DND-41 (cell line): ENCODE data around the gene SLC24A3.
"Not testable (repeated sequence)": the region's sequence is repeated elsewhere in the genome, so short reads cannot be mapped to it uniquely, and the experiment has no call there.

ENCODE experiments used
- ATAC-seq: fragments of 200-7000 bp; cut with Tn5 transposase; 3 replicates; pipeline ENCODE4 v1.9.1; 2021; ENCODE audit warnings: low read depth; ENCODE audit not compliant: insufficient read depth
- DNase-seq: peaks from one replicate; pipeline ENCODE4 v3.0.0-alpha.2; 2020
- H2AFZ ChIP-seq: 2 replicates; pipeline ENCODE4 v1.6.0; 2012; ENCODE audit warnings: low read depth, low read length
- H3K27ac ChIP-seq: 2 replicates; pipeline ENCODE4 v1.5.1; 2012; ENCODE audit warnings: low read length, inconsistent platforms
- H3K27me3 ChIP-seq: fragments of 200-600 bp; sonication (generic); 2 replicates; pipeline ENCODE4 v1.6.0; 2012; ENCODE audit warnings: low read length, mild to moderate bottlenecking, inconsistent platforms; ENCODE audit not compliant: insufficient read depth, poor library complexity
- H3K36me3 ChIP-seq: 2 replicates; pipeline ENCODE4 v1.5.1; 2012; ENCODE audit warnings: low read length, inconsistent platforms; ENCODE audit not compliant: insufficient read depth
- H3K4me1 ChIP-seq: 2 replicates; pipeline ENCODE4 v1.5.1; 2012; ENCODE audit warnings: mild to moderate bottlenecking, low read length; ENCODE audit not compliant: insufficient read depth
- H3K4me2 ChIP-seq: 2 replicates; pipeline ENCODE4 v1.6.0; 2012; ENCODE audit warnings: mild to moderate bottlenecking, moderate library complexity, low read length, inconsistent platforms; ENCODE audit not compliant: insufficient read depth
- H3K4me3 ChIP-seq, 2 experiments: fragments of 200-600 bp in 1 of 2; shearing (Covaris generic) in 1 of 2; 2 replicates each; pipeline ENCODE4 v1.5.1; 2012 to 2016; ENCODE audit warnings: inconsistent platforms in 2 of 2, low read length in 2 of 2, mild to moderate bottlenecking in 2 of 2, low read depth in 1 of 2, moderate library complexity in 1 of 2
- H3K79me2 ChIP-seq: 2 replicates; pipeline ENCODE4 v1.6.0; 2012; ENCODE audit warnings: low read length, inconsistent platforms; ENCODE audit not compliant: insufficient read depth
- H3K9ac ChIP-seq: 2 replicates; pipeline ENCODE4 v1.6.0; 2012; ENCODE audit warnings: low read depth, mild to moderate bottlenecking, inconsistent platforms, low read length, moderate library complexity
- H3K9me3 ChIP-seq: 2 replicates; pipeline ENCODE4 v1.5.1; 2012; ENCODE audit warnings: low read length, moderate library complexity, mild to moderate bottlenecking, inconsistent platforms; ENCODE audit not compliant: insufficient read depth, severe bottlenecking
- H4K20me1 ChIP-seq: 2 replicates; pipeline ENCODE4 v1.6.0; 2012; ENCODE audit warnings: low read length; ENCODE audit not compliant: insufficient read depth
- EZH2 ChIP-seq: IDR thresholded peaks from 3 replicates; pipeline ENCODE4 v1.6.1; 2012; ENCODE audit warnings: borderline replicate concordance, low read depth, mild to moderate bottlenecking, moderate library complexity, low read length, inconsistent platforms; ENCODE audit not compliant: severe bottlenecking
- TF ChIP-seq, protein P1 (sequence below): IDR thresholded peaks from 2 replicates; pipeline ENCODE4 v1.5.1; 2012; ENCODE audit warnings: borderline replicate concordance, low read length, moderate library complexity, mild to moderate bottlenecking; ENCODE audit not compliant: poor library complexity, severe bottlenecking; ENCODE audit errors: extremely low read depth

SLC24A3 gene

DNA sequence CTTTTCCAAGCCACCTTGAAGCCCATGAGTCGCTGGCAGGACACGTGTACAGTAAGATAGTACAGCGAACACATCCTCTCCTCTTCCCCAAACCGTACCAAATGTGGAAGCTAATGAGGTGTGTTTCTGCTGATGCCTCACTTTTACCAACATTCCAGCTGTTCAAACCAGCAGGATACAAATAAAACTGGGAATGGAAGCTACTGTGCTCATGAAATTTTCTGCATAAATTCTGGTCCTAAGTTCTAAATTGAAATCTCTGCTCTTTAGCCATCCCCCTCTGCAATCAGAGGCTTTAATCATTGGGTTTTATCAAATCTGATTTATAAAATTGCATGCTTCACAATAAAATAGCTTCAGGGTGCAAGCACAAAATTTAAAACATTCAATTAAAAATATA is 463.8 kb downstream of the SLC24A3 start:
- Histone ChIP-seq H4K20me1 (no peaks in the 10 kb centered on the region), H3K36me3 (no peaks in the 10 kb centered on the region), H3K4me3 (no peak overlapping the region), H3K27ac (no peak overlapping the region), H3K27me3 (no peaks in the 10 kb centered on the region), H2AFZ (no peak overlapping the region), H3K4me2 (no peak overlapping the region), H3K4me1 (no peaks in the 10 kb centered on the region), H3K9ac (no peak overlapping the region), H3K9me3 (peaks cover 4% of the 10 kb centered on the region), H3K79me2 (no peaks in the 10 kb centered on the region)
- no peak for TF ChIP-seq EZH2
- TF ChIP-seq, protein P1, sequence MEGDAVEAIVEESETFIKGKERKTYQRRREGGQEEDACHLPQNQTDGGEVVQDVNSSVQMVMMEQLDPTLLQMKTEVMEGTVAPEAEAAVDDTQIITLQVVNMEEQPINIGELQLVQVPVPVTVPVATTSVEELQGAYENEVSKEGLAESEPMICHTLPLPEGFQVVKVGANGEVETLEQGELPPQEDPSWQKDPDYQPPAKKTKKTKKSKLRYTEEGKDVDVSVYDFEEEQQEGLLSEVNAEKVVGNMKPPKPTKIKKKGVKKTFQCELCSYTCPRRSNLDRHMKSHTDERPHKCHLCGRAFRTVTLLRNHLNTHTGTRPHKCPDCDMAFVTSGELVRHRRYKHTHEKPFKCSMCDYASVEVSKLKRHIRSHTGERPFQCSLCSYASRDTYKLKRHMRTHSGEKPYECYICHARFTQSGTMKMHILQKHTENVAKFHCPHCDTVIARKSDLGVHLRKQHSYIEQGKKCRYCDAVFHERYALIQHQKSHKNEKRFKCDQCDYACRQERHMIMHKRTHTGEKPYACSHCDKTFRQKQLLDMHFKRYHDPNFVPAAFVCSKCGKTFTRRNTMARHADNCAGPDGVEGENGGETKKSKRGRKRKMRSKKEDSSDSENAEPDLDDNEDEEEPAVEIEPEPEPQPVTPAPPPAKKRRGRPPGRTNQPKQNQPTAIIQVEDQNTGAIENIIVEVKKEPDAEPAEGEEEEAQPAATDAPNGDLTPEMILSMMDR = no peak
- DNase-seq = no peak
- no peak for ATAC-seq

DNA sequence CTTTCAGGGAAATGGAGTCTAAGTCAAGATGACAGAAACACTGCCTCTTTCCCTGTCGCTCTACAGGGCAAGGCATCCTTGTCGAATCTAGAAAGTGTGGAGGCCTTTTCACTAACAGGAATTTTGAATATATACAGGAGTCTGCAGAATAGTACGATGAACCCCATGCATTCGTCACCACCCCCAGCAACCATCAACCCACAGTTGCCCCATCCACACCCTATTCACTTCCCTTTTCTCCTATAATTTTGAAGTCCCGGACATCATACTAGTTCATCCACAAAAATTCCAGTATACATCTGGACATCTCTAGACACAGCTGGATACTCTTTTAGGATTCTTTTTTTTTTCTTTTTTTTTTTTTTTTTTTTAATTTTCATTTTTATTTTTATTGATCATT is 464.9 kb downstream of the SLC24A3 start:
- Histone ChIP-seq H3K4me1 (no peaks in the 10 kb centered on the region), H3K4me2 (no peak overlapping the region), H2AFZ (no peak overlapping the region), H3K79me2 (no peaks in the 10 kb centered on the region), H3K36me3 (no peaks in the 10 kb centered on the region), H3K27ac (no peak overlapping the region), H3K4me3 (no peak overlapping the region), H3K27me3 (no peaks in the 10 kb centered on the region), H3K9ac (no peak overlapping the region), H3K9me3 (peaks cover 4% of the 10 kb centered on the region), H4K20me1 (no peaks in the 10 kb centered on the region)
- no peak for TF ChIP-seq EZH2
- TF ChIP-seq, protein P1 = no peak
- ATAC-seq (no peak), DNase-seq (no peak)

DNA sequence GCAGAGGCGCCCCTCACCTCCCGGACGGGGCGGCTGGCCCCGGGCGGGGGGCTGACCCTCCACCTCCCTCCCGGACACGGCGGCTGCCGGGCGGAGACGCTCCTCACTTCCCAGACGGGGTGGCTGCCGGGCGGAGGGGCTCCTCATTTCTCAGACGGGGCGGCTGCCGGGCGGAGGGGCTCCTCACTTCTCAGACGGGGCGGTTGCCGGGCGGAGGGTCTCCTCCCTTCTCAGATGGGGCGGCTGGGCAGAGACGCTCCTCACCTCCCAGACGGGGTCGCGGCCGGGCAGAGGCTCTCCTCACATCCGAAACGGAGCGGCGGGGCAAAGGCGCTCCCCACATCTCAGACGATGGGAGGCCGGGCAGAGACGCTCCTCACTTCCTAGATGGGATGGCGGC is 466.1 kb downstream of the SLC24A3 start:
- not testable (repeated sequence) for H3K9me3 ChIP-seq, H3K79me2 ChIP-seq, H3K4me2 ChIP-seq, H2AFZ ChIP-seq, DNase-seq, H3K36me3 ChIP-seq, H3K4me1 ChIP-seq, H4K20me1 ChIP-seq, H3K27ac ChIP-seq, ATAC-seq, H3K27me3 ChIP-seq, H3K4me3 ChIP-seq, H3K9ac ChIP-seq

DNA sequence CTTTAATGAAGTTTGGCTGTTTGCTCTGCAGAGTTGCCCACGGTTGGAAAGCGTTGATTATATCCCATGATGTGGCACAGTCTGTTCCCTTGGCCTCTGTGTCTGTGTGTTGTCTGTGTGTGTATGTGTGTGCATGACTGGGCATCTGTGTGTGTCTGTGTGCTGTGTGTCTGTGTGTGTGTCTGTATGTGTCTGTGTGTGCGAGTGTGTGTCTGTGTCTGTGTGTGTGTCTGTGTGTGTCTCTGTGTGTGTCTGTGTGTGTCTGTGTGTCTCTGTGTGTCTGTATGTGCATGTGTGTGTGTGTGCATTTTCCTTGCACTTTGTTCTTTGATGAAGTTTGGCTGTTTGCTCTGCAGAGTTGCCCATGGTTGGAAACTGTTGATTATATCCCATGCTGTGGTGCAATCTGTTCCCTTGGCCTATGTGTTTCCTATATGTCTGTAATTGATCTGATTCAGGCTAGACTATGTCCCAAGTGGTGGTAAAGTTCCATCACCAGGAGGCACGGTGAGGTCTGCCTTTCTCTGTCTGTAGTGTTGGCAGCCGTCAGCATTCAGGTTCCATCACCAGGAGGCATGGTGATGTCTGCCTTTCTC is 467.6 kb downstream of the SLC24A3 start:
- Histone ChIP-seq H2AFZ (no peak overlapping the region), H3K9me3 (peaks cover 4% of the 10 kb centered on the region), H3K36me3 (no peaks in the 10 kb centered on the region), H4K20me1 (no peaks in the 10 kb centered on the region), H3K27ac (no peak overlapping the region), H3K27me3 (no peaks in the 10 kb centered on the region), H3K4me3 (no peak overlapping the region), H3K9ac (no peak overlapping the region), H3K4me1 (no peaks in the 10 kb centered on the region), H3K79me2 (no peaks in the 10 kb centered on the region), H3K4me2 (no peak overlapping the region)
- TF ChIP-seq, protein P1 = no peak
- TF ChIP-seq EZH2 = no peak
- ATAC-seq (no peak), DNase-seq (no peak)
